HL-60 (cell line): ENCODE measurements around the gene PGRMC2.

Experiments used
- CTCF ChIP-seq: IDR thresholded peaks from one replicate; pipeline ENCODE4 v1.5.1; 2011; ENCODE audit warnings: low read length, control low read depth, inconsistent platforms; ENCODE audit not compliant: insufficient read depth
- GABPA ChIP-seq: IDR thresholded peaks from 2 replicates; pipeline ENCODE4 v1.6.1; 2012; ENCODE audit warnings: low read depth
- POLR2AphosphoS5 ChIP-seq: IDR thresholded peaks from 2 replicates; pipeline ENCODE4 v1.6.1; 2012; ENCODE audit warnings: low read depth

GRCh38 chr4:128241425-128241913 is 46.1 kb downstream of the PGRMC2 start:
- TF ChIP-seq GABPA (no peak), CTCF (no peak), POLR2AphosphoS5 (no peak)
